GM18519 (cell line): ENCODE results near the gene TC2N.
A peak's percentile ranks its signal among the peaks of the same experiment; 100 is the strongest.
"Not testable (repeated sequence)": the region's sequence is repeated elsewhere in the genome, so short reads cannot be mapped to it uniquely, and the experiment has no call there.

ENCODE experiments used
- ATAC-seq: cut with Tn5 transposase; IDR thresholded peaks from one replicate; pipeline ENCODE4 v1.9.1; 2021; ENCODE audit warnings: mild to moderate bottlenecking, moderate library complexity; ENCODE audit not compliant: unreplicated experiment, low FRiP score

Gene TC2N

DNA sequence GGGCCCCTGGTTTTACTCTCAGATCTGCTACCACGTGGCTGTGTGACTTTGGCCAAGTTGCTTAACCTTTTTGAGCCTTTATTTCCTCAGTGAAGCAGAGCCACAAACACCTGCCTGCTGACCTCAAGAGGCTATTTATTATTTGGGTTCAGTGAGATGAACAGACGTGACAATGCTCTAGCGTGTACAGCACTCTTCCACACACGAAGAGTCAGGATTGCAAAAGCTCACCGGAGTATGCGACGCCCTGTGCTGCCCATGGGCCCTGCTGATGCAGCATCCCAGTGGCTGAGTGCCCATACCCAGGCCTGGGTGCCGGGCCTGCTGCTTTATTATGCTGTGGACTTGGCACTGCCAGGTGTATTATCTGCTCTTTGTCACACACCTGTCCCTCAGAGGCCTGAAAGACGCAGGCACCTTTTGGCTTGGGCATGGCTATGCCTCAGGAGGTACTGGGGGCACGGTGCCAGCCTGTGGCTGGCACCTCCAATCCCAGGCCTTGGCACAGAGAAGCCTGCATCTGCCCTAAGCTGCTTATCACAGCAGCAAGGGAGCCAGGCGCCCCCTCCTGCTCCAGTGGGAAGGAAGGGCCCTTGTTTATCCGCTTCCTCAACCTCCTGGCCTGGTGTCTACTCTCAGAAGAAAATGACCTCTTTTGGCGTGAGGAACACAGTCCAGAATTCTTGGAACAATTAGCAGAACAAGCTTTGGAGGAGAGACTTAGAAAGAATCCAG, 22.3 kb upstream of the TC2N start:
- no peak for ATAC-seq

DNA sequence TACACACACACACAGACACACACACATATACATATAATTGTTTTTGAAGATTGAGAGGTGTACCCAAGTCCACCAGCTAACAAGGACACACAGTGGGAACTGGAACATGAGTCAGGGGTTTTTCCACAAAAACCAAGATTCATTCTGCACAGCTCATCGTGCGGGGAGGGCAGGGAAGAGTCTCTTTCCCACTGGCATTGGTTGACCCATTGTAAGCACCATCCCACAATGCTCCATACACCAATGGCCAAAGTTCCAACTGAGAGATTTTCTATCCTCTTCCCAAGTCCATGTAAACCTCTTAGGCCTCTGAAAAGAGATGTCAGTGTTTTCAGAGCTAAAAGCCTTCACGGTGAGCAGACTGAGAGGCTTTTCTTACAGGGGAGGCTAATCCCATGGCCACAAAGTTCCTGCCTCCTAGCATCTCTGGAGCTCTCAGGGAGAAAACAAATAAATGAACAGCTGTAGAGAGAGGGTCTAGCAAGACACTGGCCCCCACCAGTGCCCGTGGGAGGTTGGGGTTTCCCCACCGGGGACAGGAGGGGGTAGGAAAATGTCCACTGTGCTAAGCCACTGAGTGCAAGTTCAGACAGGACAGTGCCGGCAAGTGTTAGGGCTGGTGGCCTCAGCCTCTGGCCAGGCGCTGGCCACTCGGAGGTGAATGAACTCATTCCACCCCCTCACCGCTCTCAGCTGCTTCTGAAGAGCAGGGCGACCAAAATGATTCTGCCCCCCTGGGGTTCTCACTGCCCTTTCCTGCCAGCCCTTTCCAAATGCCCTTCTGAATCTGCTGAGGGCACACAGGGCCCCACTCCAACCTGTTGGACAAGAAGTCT, 21.5 kb upstream of the TC2N start:
- no peak for ATAC-seq

DNA sequence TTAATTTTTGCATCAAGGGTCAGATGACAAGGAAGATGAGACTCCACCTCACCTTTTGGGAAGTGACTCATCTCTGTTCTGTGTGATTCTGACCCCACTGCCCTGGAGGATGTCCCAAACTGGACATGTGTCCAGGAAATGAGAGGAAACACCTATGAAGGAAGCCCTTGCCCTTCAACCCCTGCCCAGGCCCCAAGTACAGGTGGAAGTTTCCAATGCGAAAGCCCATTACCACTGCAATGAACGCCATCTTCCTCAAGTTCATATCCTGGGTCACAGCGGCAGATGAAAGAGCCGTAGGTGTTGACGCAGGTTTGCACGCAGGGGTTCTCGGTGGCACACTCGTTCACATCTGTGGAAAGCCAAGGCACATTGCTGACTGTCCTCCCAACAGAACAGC, 19.6 kb upstream of the TC2N start:
- no peak for ATAC-seq

DNA sequence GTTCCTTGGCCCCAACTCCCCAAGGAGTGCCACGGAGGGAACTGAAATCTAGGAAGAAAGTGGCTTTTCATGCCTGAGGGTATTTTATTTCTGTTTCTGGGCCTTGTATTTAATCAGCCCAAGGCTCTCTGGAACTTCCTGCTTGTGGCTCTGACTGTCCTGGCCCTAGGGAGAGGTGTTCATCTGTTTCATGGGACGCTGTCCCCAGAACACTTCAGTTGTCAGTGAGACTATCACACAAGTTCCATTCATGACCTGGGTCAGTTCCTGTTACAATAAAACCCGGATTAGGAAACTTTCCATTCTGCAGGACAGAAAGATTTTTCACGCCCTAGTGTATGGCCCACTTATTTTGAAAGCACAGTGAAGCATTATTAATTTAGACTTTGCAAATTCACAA, 18.5 kb upstream of the TC2N start:
- no peak for ATAC-seq

DNA sequence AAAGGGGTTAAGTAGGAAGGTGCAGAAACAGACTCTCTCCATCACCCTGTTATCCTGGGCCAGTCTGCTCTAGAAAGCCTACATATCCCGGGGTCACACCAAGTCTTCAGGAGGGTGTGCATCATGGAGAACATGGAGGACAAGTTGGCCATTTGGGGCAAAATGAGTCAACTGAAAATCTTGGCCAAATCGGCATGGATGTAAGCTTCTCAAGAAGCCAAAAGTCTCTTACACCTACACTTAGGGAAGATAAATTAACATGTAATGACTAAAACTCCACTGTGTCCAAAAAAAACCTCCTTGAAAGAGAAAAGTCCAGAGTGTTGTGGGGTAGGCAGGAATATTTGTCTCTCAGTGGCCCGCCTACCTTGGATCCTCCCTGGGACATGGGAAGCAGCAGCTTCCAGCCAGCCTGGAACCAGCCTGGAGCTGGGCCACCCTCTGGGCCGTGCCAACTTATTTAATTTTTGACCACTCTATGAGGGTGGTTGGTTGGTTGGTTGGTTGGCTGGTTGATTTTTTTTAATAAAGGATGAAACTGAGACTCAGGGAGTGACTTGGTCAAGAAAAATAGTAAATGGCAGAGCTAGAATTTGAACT, 17.9 kb upstream of the TC2N start:
- ATAC-seq: no peak

DNA sequence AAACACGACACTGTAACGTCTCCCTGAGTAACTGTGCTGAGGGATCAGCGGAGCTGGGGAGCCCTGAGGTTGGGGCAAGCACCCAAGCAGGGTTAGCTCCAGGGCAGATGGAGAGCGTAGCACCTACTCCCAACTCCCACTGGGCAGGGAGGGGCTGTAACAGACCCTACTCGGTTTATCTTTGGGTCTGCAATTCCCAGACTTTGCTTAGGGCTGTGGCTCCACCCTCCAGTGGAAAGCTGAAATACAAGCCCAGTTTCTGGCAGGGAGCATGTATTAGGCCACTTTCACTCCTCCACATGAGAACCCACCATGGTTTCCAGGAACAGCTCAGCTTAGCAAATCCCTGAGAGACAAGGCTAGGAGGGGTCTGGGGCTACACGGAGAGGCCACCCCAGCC, 17.3 kb upstream of the TC2N start:
- no peak for ATAC-seq

DNA sequence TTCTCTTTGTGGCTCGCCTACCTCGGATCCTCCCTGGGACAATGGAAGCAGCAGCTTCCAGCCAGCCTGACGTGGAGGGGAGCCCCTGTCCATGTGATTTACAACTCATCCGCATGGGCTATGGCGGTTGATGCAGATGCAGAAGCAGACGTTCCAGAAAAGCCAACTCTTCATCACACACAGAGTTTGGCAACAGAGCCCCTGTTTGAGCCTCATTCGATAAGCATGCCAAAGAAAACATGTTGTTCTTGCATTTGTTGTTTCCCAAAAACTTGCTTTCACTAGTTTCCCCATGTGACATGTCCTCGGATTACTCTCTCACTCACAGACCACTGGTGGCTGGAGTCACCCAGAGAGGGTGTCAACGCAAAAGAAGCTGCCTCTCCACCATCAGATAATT, 16.4 kb upstream of the TC2N start:
- ATAC-seq: no peak

DNA sequence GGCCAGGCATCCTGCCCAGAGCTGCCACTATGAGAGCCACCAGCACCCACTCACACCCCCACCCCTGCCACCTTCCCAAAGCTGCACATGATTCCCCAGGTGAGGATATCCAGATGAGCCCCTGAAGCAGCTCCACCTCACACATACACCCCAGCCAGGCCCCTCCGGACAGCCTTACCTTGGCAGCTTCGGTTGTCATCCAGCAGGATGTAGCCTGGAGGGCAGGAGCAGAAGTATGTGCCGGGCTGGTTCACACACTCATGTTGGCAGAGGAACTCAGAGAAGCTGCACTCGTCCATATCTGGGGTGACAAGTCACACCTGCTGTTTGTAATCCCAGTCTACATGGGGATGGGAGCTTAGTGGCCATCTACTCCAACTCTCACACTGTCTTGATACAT, 15.4 kb upstream of the TC2N start:
- ATAC-seq: no peak

DNA sequence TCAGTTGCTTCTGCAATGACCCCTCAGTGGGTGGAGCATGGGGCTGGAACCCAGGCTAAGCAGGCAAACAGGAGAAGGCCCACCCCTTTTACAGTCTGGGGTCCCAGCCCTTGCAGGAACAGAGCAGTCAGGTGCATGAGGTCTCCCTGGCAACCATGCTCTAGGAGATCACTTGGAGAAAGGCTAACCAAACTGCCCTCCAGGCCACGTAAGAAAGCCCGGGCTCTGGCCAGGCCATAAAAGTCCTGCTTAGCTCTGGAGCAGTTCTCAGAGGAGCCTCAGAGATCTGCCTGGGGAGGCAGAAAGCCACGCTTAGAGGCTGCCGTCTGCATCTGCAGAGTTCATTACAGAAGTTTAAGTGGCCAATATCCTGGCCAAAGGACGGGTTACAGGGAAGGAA, 15.0 kb upstream of the TC2N start:
- ATAC-seq: no peak

DNA sequence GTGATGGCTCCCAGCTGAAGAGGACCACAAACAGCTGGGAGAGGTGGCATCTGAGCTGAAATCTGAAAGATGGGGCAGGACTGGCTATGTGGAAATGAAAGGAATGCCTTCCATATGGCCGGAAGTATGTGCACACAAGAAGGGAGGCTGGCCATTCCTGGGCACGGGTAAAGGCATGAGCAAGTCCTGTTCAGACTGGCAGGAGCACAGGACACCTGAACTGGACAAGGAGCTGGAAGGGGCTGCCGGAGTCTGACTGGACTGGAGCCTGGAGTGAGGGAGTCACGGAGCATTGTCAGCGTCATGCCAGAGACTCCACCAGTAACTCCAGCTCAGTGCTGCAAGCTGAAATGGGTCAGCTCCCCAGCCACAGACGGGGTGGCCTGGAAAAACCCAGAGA, 11.9 kb upstream of the TC2N start:
- ATAC-seq: no peak

DNA sequence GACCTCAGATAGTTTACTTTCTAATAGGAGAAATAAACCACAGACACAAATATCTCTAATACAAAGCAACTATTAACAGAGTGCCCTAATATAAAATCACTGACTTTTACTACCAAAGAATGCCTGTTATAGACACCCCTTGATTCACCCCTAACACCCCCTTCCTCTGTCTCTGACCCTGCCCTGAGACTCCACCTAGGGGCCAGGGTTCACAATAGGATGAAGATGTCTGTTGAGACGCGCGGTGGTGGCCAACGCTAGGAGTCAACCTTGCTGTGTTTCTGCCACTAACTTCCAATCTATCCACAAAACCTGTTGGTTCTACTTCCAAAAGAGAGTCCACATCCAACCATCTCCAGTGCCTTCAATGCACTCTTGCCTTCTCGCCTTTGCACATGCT, 10.9 kb upstream of the TC2N start:
- no peak for ATAC-seq

DNA sequence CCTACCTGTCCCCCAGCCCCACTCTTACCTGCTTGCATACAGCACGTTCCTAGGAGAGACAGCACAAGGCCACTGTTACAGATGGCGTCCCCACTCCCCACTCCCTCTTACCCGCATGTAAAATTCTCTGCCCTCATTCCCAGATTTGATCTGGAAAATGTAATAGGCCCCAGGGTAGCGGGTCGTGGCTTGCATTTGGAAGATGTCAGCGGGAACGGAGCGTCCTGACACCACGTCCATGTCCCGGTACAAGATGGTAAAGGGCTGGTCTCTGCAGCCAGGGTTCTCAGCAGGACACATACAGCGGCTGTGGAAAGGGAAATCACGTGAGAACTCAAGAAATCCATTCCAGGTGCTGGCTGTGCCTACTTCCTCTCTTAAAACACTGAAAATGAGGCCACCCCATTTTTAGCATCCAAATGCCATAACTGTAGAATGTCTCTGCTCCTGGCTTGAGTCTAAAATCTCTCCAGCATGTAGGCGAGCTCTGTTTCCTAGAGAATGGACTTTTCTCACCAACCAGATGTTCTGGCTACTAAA, 10.1 kb upstream of the TC2N start:
- no peak for ATAC-seq

DNA sequence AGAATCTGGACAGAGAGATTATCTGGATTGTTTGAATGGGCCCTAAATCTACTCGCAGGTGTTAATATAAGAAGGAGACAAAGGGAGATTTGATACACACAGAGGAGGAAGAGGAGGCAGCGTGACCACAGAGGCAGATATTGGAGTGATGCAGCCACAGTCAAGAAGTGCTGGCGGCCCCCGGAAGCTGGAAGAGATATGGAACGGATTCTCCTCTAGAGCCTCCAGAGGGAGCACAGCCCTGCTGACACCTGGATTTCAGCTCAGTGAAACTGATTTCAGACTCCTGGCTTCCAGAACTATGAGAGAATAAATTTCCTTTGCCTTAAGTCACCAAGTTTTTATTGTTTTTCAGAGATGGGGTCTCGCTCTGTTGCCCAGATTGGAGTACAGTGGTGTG, 9.2 kb upstream of the TC2N start:
- ATAC-seq: no peak

DNA sequence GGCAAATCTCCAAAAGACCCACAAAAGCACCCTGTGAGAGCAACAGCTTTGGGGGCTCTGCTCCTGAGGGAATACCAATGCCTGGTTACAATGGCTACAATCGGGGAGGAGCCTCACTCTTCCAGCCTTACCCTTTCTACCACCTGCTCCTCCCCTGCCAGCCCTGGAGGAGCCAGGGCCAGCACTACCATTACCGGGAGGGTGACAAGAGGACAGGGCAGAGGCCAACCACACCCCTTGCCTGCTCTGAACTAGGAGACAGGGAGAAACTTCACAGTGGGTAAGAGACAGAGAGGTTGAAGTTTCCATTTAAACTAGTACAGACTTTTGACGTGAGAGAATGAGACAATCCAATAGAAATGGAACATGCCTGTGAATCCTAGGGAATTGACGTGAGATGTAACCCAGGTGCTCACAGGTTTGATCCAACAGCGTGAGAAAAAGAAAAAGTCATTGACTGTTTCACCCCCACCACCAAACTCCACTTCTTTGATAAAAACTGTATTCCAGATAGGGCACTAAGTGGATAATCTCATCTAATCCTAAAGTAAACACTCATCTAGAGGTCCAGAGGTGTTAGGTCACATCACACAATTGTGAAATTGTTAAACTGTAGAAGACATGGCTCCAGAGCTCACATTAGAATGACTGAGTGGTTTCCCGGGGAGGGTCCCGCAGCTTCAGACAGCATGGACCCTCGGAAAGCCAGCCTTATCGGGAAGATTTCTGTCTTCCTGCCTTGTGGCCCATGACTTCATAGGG, 8.4 kb upstream of the TC2N start:
- no peak for ATAC-seq

DNA sequence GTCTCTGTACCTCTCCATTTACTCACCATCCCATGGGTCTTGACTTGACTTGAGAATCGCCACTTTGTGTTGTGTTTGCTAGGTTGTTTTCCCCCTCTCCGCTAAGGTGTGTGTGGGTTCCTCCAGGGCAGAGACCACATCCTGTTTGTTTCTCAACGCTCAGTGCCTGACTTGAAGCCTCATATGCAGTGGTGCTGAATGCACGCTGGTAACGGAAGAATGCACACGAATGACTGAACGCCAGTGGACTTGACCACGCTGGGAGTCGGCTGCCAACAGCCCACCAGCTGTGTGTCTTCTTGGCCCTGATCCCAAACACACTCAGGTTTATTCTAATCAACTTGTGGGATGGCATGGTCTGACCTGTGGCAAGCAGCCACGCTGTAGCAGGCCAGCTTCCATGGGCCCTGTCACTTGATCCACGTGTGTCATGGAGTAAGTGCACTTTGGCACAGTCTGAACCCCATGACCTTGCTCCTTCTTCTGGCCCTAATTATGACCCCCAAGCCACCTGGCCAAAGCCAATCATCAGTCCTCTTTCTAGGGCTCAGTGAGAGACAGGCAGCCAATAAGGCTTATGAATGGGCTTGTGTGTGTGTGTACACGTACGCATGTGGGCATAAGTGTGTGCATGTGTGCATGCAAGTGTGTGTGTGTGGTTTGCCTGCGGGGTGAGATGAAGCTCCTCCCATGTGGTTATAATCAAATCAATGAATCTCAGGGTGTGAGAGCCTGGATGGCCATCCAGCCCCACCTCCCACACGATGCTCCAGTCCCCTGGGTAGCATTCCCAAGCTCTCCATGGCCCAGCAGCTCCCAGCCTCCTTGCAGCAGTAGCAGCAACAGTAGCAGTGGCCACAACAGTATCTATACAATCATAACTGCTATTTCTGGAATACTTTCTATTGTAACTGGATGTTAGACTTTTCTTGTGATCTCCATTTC, 6.4 kb upstream of the TC2N start:
- ATAC-seq: peak; percentile 77

DNA sequence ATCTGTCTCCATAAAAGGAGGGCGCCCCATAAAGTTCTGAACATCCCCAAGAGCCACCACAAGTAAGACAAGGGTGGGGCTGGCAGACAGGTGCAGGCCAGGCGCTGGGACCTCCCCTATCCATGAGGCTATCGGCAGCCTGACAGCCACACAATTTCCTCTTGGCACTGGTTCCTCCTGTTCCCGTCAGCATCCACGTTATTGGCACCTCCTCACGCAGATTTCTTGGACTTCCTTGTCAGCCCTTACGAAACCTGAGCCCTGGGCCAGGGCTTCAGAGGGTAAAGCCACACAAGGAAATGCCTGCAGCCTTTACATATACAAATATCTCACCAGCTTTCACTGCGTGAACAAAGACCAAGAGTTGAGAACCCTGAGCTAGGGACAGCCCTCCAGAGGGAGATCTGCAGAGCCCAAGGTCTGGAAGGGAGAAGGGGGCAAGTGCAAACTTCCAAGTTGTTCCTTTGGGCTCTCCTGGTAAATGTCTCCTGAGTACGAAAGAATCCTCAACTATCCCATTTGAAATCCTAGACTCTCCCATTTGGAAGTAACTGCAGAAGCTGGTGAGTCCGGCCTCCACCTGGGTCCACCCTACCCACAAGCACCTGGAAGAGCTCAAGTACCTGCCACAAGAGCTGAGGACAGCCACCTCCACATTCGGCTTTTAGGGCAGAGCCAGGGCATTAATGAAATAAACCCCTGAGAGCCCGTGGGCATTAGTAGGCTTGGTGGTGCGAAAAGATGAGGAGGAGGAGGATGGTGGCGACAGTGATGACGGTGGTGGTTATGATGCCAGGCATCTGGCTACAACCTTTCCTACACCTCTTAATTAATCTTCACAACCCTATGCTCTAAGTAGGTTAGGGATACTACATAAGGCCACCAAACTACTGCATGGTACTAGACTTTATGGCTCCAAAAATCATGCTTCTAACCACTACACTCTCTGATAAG, 5.5 kb upstream of the TC2N start:
- ATAC-seq: peak; percentile 6

DNA sequence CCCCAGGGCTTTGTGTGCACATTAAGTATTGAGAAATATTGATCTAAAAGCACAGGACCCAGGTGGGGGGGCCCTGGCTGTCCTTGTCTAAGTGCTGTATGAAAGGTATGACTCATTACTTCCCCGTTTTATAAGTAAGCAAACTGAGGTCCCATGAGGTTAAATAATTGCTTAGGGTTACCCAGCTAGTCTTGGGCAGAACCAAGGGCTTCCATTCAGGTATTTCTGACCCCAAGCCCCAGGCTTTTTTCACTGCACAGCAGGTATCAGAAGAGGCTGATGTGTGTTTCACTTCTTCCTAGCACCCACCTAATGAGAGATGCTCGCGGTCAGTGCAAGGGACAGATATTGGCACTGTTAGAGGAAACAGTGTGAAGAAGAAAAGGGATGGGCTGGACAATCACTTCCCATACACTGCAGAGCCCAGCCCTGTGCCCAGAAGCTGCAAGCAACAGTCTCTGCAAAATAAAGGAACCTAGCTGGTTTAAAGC, 4.7 kb upstream of the TC2N start:
- peak; percentile 30 for ATAC-seq

DNA sequence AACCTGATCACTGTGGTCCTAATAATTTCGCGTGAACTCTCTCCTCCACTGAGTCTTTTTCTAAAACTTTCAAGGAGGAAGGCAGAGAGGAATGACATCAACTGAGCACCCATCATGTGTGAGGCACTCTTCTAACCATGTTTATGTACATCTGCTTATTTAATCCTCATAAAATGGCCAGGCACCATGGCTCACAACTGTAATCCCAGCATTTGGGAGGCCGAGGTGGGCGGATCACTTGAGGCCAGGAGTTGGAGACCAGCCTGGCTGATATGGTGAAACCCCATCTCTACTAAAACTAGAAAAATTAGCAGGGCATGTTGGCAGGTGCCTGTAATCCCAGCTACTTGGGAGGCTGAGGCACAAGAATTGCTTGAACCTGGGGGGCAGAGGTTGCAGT, 4.1 kb upstream of the TC2N start:
- not testable (repeated sequence) for ATAC-seq
